Activated T-cell treated with anti-CD3 and anti-CD28 coated beads for 1 hour (primary cell): ENCODE measurements around the gene RECQL.
"Not testable (repeated sequence)": the region's sequence is repeated elsewhere in the genome, so short reads cannot be mapped to it uniquely, and the experiment has no call there.

Experiments used
- DNase-seq: peaks from one replicate; pipeline ENCODE4 v3.0.0-alpha.2; 2020; ENCODE audit warnings: low read depth

Gene RECQL

DNA sequence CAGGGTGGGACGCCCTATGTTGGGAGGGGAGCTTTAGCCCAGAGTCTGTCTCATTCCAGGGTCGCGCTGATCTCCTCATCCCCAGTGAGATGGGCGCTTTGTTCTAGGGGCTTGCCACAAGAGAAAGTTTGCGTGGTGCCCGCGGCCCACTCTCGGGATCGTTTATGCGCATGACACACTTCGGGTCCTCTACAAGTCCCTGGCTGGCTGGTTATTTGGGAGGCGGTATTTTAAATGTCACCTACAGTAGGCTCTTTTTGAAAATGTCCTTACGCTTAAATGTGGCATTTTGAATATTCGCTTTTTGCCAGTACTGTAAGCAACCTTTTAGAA lies 695 bp upstream of the RECQL start:
- DNase-seq = peak; percentile 9

DNA sequence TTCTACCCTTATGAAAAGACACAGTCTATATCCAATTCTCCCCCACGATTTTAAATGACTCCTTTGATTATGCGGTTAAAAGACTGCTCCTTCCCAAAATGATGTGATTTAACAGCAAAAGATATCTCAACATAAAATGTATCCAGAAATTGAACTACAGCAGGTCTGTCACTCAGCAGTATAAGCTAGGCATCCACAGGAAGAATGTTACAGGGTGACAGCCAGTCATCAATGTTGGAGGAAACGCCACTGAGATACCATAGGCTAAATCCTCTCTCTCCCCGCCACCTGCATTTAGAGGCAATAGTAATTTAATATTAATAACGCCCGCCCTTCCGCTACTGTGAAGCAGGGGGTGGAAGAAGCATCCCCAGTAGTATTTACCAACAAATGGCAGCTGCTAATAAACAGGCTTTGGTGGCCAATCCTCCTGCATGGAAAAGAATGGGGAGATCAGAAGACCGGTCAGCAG lies 613 bp downstream of the RECQL start:
- DNase-seq = no peak

DNA sequence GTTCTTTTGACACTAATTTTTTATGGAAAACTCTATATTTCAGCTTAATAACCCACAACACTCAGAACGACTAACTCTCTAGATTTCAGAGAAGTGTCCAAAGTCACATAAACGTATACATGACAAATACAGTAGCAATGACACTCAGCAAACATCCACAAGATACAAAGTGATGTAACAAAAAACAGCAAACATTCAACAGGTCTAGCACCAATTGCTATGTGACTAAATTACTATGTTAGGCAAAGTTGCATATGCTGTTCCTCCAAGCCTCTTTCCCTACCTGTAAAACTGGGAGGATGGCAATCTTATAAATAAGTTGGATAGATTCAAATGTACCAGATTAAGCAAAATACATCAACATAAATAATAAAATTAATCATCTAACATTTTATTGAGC lies 1.7 kb downstream of the RECQL start:
- no peak for DNase-seq

DNA sequence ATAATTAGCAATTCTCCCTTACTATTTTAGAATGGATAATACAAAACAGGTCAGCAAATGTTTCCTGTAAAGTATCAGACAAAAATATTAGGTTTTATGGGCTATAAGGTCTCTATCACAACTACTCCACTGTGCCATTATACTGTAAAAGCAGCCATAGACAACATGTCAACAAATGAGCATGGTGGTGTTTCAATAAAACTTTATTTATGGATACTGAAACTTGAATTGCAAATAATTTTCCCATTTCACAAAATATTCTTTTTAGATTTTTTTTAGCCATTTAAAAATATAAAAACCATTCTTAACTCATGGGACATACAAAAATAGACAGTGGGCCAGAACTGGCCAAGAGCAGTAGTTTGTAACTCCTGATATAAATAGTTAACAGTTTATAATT lies 15.4 kb downstream of the RECQL start:
- DNase-seq = no peak

DNA sequence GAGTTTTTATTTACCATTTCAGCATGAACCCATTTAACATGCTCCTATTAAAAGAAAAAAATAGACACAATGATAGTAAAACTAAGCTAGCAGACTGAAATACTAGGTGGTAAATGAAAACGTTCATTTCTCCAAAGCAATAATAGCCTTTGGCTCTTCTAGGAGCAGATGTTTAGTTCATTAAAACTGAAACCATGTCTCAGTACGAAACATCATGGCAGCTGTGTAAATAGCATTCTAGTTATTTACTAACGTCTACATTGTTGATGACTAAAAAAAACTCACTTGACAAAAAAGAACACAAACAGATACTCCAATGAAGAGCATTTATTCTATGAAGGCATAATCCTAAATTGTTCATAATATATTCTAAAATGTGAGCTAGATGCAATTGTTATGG lies 17.9 kb downstream of the RECQL start:
- no peak for DNase-seq

DNA sequence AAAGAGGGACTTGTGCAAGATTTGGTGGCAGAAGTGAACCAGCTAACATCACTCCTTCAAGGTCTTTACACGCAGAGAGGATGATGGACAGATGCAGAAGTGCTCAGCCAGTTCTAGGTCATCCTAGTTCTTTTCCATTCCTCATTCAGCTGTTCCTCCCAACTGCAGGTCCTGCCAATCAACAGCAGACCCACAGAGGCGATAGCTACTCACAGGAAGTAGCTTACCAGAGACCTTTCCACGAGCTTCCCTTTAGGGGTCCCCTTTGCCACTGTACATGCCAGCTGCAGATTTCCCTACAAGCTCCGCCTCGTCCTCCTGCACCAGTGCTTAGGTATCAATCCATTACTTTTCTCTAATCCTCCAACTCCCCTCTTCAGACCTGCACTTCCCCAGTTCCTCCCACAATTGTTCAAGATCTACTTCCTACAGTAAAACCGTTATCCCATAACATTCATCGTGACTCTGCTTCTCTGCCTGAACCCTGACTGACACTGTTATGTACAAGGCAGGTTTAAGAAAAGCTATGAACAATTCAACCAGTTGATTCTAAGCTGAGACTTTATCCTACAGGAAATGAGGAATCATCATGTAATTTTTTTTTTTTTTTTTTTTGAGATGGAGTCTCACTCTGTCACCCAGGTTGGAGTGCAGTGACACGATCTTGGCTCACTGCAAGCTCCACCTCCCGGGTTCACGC lies 22.5 kb downstream of the RECQL start:
- DNase-seq = no peak

DNA sequence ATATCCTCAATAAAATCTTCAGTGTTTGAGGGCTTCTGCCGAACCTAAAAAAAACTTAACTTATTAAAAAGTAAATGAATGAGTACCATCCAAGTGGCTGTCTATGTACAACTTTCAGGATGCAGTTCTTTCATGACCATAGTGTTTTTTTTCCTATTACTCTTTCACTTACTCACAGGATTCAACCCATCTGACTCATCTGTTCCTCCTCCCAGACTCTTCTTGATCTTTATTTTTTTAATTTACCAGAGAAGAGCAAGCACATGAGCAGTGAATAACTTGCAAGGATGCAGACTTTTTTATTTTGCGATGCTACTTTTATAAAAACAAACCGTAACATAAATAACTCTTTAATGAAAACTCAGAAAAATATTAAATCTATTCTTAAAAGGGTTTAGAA lies 24.5 kb downstream of the RECQL start:
- DNase-seq = no peak

DNA sequence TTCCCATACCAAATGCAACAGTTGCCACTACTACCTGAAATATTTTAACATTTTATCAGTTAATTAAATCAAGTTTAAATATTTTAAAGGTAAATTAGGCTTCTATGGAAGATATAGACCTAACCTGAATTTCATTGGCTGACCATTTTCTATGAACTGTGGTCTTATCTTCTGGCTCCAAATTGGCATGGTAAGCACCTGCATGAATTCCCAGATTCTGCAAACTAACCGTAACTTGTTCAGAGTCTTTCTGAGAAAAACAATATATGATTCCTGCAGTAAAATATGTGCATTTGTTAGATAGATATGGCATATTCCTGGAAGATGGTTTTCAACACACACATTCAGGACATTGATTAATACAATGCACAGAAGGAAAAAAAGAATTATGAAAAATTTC lies 25.9 kb downstream of the RECQL start:
- no peak for DNase-seq

DNA sequence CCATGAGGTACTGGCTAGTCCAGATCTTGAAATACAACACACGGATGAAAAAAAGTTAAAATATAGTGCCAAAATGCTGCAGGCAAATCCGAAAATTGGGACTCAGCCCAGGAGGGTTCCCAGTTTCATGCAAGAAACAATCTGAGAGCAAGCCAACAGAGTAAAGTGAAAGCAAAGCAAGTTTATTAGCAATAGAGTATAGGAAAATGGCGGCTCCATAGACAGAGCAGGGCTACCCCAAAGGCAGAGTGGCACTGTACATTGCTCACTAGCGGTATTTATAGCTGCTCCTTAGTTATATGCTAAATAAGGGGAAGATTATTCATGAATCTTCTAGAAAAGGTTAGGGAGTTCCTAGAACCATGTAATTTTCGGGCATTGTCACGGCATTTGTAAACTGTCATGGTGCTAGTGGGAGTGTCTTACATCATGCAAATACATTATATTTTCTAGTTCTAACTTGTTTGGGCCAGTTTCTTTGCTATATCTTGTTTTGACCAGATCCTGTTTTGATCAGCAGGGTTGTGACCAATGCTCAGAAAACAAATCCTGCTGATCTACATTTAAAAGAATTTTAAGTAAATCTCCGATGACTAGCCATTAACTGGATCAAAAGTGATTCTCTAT lies 29.1 kb downstream of the RECQL start:
- DNase-seq = no peak

DNA sequence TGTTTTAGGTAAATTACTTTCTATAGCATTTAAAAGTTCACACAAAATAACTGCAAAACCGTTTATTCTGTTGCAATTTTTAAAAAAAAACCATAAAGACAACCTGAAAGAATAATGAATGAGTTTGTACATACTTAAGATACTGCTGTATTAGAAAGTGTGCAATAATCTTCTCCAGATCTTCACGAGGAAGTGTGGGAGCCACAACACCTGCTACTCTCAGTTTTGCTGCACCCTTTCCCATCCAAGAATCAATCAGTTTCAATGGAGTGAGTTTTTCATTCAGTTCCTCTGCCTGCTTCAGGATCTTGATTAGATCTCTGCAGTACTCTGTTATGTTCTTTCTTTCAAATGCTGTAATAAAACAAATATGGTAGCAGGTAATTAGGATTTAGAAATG lies 30.1 kb downstream of the RECQL start:
- DNase-seq = no peak

DNA sequence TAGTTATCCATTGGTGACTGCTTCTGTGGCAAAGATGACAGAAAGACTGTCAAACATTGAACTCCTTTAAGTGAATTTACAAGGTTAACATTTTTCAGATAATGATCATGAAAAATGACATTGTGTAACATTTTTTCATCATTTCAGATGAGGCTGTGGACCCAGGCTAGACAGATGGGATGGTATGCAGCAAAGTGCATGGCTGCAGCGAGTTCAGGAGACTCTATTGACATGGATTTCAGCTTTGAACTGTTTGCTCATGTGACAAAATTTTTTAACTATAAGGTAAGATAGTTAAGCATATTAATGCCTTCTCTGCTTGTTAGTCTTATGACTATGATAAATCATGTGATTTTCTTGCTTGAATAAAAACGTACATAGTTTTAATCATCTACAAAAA lies 34.1 kb downstream of the RECQL start:
- not testable (repeated sequence) for DNase-seq

DNA sequence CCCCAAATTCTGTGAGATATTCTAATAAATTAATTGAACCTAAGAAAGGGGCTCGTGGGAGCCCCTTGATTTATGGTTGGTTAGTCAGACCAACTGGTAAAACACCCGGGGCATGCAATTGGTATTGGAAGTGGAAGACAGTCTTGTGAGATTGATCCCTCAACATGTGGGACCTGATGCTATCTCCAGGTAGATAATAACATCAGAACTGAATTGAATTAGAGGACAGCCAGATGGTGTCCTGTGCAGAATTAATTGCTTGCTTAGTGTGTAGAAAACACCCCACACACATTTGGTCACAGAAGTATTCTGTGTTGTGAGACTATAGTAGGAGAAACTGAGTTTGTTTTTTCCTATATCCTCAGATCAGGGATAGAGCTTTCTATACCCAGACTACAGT lies 42.0 kb downstream of the RECQL start:
- no peak for DNase-seq

DNA sequence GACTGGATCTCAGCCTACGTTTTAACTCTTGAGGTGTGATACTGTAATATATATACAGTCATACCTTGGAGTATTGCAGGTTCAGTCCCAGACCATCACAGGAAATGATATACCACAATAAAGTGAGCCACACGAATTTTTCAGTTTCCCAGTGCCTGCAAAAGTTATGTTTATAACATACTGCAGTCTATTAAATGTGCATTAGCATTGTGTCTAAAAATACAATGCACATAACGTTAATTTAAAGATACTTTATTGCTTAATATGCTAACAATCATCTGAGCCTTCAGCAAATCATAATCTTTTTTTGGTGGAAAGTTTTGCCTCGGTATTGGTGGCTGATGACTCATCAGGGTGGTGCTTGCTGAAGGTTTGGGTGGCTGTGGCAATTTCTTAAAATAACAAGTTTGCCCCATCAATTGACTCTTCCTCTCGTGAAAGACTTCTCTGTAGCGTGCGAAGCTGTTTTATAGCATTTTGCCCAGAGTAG lies 45.1 kb downstream of the RECQL start:
- no peak for DNase-seq

DNA sequence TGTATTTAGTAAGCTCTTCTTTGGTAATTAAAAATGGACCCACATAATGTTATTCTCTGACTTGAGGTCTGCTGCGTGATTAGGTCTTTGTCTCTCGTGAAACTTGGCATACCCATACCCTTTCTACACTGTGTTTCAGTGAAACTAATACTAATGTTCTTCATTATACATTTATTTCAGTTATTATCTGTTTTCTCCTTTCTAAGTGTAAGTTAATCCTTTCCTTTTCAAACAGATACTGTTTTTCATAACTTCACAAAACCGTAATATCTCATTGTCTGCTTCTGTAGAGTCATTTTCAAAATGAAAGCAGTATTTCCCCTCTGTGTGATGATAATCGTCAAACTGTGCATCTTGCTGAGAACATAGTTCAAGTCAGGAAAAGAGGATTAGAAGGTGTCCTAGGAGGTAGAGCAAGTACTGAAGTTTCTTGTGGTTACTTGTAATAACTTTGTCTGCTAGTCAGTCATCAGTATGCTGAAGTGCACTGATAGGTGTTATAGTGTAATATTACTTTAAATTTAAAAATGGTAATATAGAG lies 48.1 kb downstream of the RECQL start:
- DNase-seq = no peak

DNA sequence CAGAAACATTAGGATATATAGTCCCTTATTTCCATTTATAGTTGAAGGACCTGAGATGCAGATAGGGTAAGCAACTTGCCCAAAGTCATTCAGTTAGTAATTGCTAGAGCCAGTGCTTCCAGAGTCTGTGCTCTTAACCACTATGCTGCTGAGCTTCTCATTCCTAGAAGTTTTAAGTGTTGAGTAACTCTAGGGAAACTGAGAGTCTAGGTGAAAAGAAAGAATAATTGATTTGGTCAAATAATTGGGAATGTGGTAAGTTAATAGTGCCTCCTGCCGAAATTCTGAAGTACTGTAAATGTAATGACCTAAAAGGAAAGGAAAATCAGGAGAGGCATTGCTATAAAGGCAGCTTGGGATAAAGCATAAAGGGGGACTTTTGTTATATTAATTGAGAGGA lies 49.9 kb downstream of the RECQL start:
- DNase-seq = no peak

DNA sequence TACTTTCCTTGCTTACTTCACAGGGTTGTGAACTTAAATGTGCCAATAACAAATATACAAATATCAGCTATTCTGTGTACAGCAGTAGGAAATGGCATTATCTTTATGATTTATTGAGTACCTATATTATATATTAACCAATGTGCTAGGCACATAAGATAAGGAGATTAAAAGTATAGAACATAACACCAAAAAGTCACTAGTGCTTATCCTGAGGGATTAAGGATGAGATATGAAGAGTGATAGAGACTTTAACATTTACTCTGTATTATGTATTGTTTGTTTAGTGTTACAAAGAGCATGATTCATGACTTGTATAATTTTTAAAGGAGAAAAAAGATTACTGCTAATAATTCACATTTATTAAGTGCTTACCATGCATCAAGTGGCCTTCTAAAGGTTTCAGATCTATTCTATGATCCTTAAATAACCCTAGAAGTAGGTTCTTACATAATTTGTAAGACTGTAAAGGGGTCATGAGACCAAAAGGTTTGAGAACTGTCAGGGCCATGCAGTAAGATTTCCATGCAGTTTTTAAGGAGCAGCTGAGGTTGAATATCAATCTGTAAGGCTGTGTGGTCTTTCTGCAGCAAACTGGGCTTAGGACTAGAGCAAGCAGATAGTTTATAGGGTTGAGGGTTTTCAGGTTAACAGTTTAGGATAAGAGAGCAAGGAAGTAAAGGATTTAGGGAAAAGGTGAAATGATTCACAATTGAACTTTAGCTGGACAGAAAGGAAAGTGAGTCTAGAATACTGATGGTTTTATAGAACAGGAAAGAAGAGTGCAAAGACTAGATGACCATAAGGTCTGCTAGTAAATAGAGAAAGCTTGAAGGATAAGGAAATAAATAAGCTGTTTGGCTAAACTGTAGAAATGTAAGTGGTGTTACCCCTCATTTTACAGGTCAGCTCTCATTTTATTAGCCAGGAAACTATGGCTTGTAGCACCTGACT lies 57.0 kb downstream of the RECQL start:
- no peak for DNase-seq

DNA sequence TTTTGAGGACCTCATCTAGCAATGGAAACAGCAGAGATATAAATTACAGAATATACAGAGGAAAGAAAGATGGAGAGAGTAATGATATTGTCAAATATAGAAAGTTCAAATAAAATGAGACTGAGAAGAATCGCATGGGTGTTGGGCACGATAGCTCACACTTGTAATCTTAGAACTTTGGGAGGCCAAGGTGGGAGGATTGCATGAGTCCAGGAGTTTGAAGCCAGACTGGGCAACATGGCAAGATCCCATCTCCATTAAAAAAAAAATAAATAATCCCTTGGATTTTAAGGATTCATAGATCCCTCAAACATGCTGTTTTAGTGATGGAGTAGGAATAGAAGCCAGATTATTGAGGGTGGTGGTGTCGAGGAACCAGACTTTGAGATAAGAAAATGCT lies 62.1 kb downstream of the RECQL start:
- no peak for DNase-seq

DNA sequence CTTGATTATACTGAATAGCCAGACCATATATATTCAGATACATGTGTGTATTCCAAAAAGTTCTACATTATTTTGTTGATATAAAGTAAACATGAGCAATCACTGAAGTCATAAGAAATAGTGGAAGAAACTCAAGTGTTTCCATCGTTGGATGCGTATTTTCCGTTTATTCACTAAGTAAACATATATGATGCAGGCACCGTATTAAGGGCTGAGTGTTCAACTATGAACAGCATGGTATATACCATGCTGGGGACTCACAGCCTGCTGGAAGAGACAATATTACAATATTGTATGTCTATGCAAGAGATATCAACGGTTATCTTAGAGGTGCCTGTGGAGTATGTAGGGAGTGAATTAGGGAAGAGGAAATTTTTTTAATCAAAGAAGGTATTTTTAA lies 62.8 kb downstream of the RECQL start:
- DNase-seq = no peak

DNA sequence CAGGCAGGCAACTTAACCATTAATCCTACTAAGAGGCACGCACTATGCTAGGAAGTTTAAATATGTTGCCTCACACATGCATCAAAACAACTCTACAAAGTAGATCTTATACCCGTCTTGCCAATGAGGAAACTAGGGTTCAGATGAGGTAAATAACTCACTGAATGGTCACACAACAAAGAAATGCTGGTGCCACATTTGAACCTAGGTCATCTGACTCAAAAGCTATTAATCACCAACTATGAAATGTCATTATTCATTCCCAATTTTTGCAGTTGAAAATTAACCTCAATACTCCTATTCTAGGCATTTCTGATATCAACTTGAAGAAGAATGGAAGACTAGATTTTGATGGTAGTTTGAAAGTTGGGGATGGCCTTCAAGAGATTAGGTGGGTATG lies 66.7 kb downstream of the RECQL start:
- no peak for DNase-seq

DNA sequence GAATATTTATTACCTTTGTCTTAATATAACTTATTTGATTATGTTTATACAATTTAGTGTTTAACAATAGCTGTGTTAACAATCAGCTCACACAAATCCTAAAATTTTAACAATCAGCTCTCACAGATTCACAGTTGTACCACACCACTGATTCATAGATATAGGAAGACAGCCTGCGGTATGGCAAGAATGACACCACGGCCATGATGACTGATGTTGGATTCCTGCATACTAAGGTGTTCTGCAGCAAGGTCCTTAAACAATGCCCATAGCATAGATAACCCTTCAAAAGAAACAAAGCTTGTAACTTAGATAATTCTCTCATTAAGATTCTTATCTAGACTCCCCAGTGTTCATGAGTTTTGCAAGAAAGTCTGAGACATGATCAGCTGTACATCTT lies 67.9 kb downstream of the RECQL start:
- no peak for DNase-seq

DNA sequence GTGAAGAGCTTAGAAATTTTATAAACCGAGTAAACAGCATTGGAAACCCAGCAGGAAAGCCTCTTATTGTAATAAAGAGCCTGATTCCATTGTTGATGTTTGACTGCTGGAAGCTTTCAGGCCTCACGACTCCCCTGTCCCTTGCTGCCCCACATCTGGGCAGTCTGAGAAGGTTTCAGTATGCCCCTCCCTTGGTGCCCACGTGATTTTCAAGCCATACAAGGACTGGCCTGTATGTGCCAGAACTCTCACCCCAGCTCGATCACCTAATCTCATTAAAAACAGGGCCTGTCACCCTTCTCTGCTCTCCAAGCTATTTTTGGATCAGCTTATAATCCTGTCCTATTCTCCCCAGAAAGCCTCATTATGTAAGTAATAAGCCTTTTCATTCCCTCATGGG lies 71.4 kb downstream of the RECQL start:
- DNase-seq = no peak

DNA sequence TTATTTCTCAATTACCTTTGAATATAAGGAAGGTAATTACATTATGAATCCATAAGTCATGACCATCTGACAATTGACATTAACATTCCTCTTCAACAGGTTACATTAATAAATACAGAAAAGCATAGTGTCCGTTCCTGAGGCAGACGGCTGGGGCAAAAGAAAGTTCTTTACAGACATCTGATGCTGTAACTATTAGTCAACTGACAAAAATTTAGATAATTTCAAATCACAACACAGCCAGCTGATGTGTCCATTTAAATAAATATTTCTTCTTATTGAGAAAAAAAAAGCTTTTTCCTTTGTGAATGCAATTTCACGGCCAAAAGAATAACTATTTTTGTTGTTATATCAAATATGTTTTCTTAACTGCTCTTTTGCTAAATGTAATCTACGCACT lies 73.2 kb downstream of the RECQL start:
- no peak for DNase-seq
